HG03025 (cell line): ENCODE data around the gene NFYC.
A peak's percentile ranks its signal among the peaks of the same experiment; 100 is the strongest.
"Not testable (repeated sequence)": the region's sequence is repeated elsewhere in the genome, so short reads cannot be mapped to it uniquely, and the experiment has no call there.

ENCODE experiments used
- ATAC-seq: cut with Tn5 transposase; IDR thresholded peaks from one replicate; pipeline ENCODE4 v1.9.1; 2021; ENCODE audit warnings: mild to moderate bottlenecking, moderate library complexity; ENCODE audit not compliant: unreplicated experiment, low FRiP score

NFYC gene

GRCh38 chr1:40704817-40705733 lies 13.6 kb downstream of the NFYC start:
- ATAC-seq, result no peak

- ATAC-seq, result no peak
Measured at GRCh38 chr1:40706626-40707025, 15.1 kb downstream of the NFYC start.

GRCh38 chr1:40708750-40709099 lies 17.2 kb downstream of the NFYC start:
- peak; percentile 42 for ATAC-seq

- ATAC-seq, result peak; percentile 77
Measured at GRCh38 chr1:40709100-40709801, 17.7 kb downstream of the NFYC start.

GRCh38 chr1:40709802-40710278 lies 18.3 kb downstream of the NFYC start:
- no peak for ATAC-seq

GRCh38 chr1:40710581-40711315 lies 19.2 kb downstream of the NFYC start:
- ATAC-seq, result no peak

- ATAC-seq, result no peak
Measured at GRCh38 chr1:40711465-40712404, 20.2 kb downstream of the NFYC start.

- no peak for ATAC-seq
Measured at GRCh38 chr1:40712405-40712944, 21.0 kb downstream of the NFYC start.

GRCh38 chr1:40712997-40713396 lies 21.5 kb downstream of the NFYC start:
- ATAC-seq, result no peak

GRCh38 chr1:40715491-40716059 lies 24.1 kb downstream of the NFYC start:
- ATAC-seq, result no peak

GRCh38 chr1:40717065-40717464 lies 25.6 kb downstream of the NFYC start:
- no peak for ATAC-seq

GRCh38 chr1:40717955-40718354 lies 26.5 kb downstream of the NFYC start:
- no peak for ATAC-seq

- ATAC-seq, result no peak
Measured at GRCh38 chr1:40720493-40720892, 29.0 kb downstream of the NFYC start.

- ATAC-seq, result no peak
Measured at GRCh38 chr1:40722622-40723021, 31.1 kb downstream of the NFYC start.

GRCh38 chr1:40723196-40723955 lies 31.9 kb downstream of the NFYC start:
- ATAC-seq, result no peak

- not testable (repeated sequence) for ATAC-seq
Measured at GRCh38 chr1:40727662-40728061, 36.2 kb downstream of the NFYC start.

- not testable (repeated sequence) for ATAC-seq
Measured at GRCh38 chr1:40729316-40729862, 37.9 kb downstream of the NFYC start.

- ATAC-seq, result no peak
Measured at GRCh38 chr1:40732756-40733301, 41.3 kb downstream of the NFYC start.
